HepG2 (cell line): ENCODE measurements around the gene SOST. TPM values are rescaled to one million over a fixed set of nuclear protein-coding genes. Genes with fewer than 3 reads are reported as not detected.

Experiments
- ATRX ChIP-seq: sonication (generic); formaldehyde crosslinking; IDR thresholded peaks from 2 replicates; pipeline ENCODE4 v1.4.0; 2020; ENCODE audit warnings: missing genetic modification reagents, borderline replicate concordance
- FOSL1 ChIP-seq: sonication (generic); formaldehyde crosslinking; IDR thresholded peaks from 2 replicates; pipeline ENCODE4 v1.9.0; 2021; ENCODE audit warnings: missing genetic modification reagents, borderline replicate concordance
- HNF4G ChIP-seq, 2 experiments: sonication (generic) in 1 of 2; formaldehyde crosslinking in 1 of 2; IDR thresholded peaks; 2 replicates each; pipeline versions ENCODE4 v1.4.0 to v1.6.1; 2011 to 2020; ENCODE audit warnings: borderline replicate concordance in 2 of 2, low read depth in 2 of 2, mild to moderate bottlenecking in 2 of 2, low read length in 1 of 2, missing genetic modification reagents in 1 of 2, moderate library complexity in 1 of 2
- HOXA5 ChIP-seq: sonication (generic); formaldehyde crosslinking; IDR thresholded peaks from 2 replicates; pipeline ENCODE4 v1.4.0; 2020; ENCODE audit warnings: missing genetic modification reagents
- IRX3 ChIP-seq: sonication (generic); formaldehyde crosslinking; IDR thresholded peaks from 2 replicates; pipeline ENCODE4 v1.8.1; 2023; ENCODE audit warnings: mild to moderate bottlenecking, low read depth, missing genetic modification reagents, borderline replicate concordance
- KAT7 ChIP-seq: IDR thresholded peaks from 2 replicates; pipeline ENCODE4 v1.6.1; 2018; ENCODE audit warnings: borderline replicate concordance, missing compliant biosample characterization
- KLF11 ChIP-seq: IDR thresholded peaks from 2 replicates; pipeline ENCODE4 v1.6.1; 2016; ENCODE audit warnings: missing compliant biosample characterization
- MTF1 ChIP-seq: sonication (generic); formaldehyde crosslinking; IDR thresholded peaks from 2 replicates; pipeline ENCODE4 v1.5.0; 2020; ENCODE audit warnings: missing genetic modification reagents
- NR3C1 ChIP-seq: sonication (generic); formaldehyde crosslinking; IDR thresholded peaks from 2 replicates; pipeline ENCODE4 v1.4.0; 2020; ENCODE audit warnings: missing genetic modification reagents
- POGZ ChIP-seq: sonication (generic); formaldehyde crosslinking; IDR thresholded peaks from 2 replicates; pipeline ENCODE4 v1.4.0; 2020; ENCODE audit warnings: mild to moderate bottlenecking, missing genetic modification reagents
- SMARCC2 ChIP-seq: fragments of 450-650 bp; IDR thresholded peaks from 2 replicates; pipeline ENCODE4 v1.6.1; 2017; ENCODE audit warnings: antibody characterized with exemption, mild to moderate bottlenecking
- TBP ChIP-seq: sonication (generic); formaldehyde crosslinking; IDR thresholded peaks from 2 replicates; pipeline ENCODE4 v1.5.0; 2020; ENCODE audit warnings: missing genetic modification reagents
- ZMAT5 ChIP-seq: sonication (generic); formaldehyde crosslinking; IDR thresholded peaks from 2 replicates; pipeline ENCODE4 v1.5.0; 2020; ENCODE audit warnings: mild to moderate bottlenecking, low read depth, missing genetic modification reagents, borderline replicate concordance
- ZNF484 ChIP-seq: sonication (generic); formaldehyde crosslinking; IDR thresholded peaks from 2 replicates; pipeline ENCODE4 v1.5.1; 2020; ENCODE audit warnings: mild to moderate bottlenecking, low read depth, missing genetic modification reagents, borderline replicate concordance
- ZNF749 ChIP-seq: sonication (generic); formaldehyde crosslinking; IDR thresholded peaks from 2 replicates; pipeline ENCODE4 v1.8.0; 2022; ENCODE audit warnings: mild to moderate bottlenecking, missing genetic modification reagents, moderate library complexity, borderline replicate concordance
- ZNF781 ChIP-seq: sonication (generic); formaldehyde crosslinking; IDR thresholded peaks from 2 replicates; pipeline ENCODE4 v1.5.1; 2020; ENCODE audit warnings: borderline replicate concordance, mild to moderate bottlenecking, missing genetic modification reagents; ENCODE audit errors: not compliant biosample characterization
- ZNF878 ChIP-seq: sonication (generic); formaldehyde crosslinking; IDR thresholded peaks from 2 replicates; pipeline ENCODE4 v1.8.1; 2023; ENCODE audit warnings: mild to moderate bottlenecking, missing genetic modification reagents, moderate library complexity
- polyA plus RNA-seq, 8 experiments: library from polyadenylated mRNA; depleted of rRNA in 3 of 8; stranded (reverse) in 7 of 8; unstranded in 1 of 8; fragments of >200 nt; fragmentation: Illumina TruSeq in 4 of 8; extraction: Trizol in 4 of 8; gene quantifications; 2 replicates each; pipeline versions ENCODE4 v1.2.1 to v1.2.3, GENCODE V29; 2011 to 2016; ENCODE audit warnings: low read depth in 4 of 8, missing spikeins in 1 of 8, mixed read lengths in 1 of 8; ENCODE audit not compliant: insufficient read depth in 1 of 8
- total RNA-seq, 5 experiments: library from RNA; depleted of rRNA; stranded (reverse); fragments of >200 nt; fragmentation: Illumina TruSeq; extraction: Trizol; gene quantifications; 2 replicates each; pipeline ENCODE4 v1.2.3, GENCODE V29; 2016; ENCODE audit warnings: low read depth in 1 of 5
- TF ChIP-seq, protein P1 (sequence below): sonication (generic); formaldehyde crosslinking; IDR thresholded peaks from 2 replicates; pipeline ENCODE4 v1.5.0; 2020; ENCODE audit warnings: missing genetic modification reagents
- TF ChIP-seq, protein P2 (sequence below): sonication (generic); formaldehyde crosslinking; IDR thresholded peaks from 2 replicates; pipeline ENCODE4 v1.5.0; 2020; ENCODE audit warnings: mild to moderate bottlenecking, missing genetic modification reagents, borderline replicate concordance

The SOST gene
- total and polyA plus RNA-seq, 2 of the 13 experiments (the other 11 are each of a cell fraction or from before 2014, with no cell fraction given): not detected

DNA sequence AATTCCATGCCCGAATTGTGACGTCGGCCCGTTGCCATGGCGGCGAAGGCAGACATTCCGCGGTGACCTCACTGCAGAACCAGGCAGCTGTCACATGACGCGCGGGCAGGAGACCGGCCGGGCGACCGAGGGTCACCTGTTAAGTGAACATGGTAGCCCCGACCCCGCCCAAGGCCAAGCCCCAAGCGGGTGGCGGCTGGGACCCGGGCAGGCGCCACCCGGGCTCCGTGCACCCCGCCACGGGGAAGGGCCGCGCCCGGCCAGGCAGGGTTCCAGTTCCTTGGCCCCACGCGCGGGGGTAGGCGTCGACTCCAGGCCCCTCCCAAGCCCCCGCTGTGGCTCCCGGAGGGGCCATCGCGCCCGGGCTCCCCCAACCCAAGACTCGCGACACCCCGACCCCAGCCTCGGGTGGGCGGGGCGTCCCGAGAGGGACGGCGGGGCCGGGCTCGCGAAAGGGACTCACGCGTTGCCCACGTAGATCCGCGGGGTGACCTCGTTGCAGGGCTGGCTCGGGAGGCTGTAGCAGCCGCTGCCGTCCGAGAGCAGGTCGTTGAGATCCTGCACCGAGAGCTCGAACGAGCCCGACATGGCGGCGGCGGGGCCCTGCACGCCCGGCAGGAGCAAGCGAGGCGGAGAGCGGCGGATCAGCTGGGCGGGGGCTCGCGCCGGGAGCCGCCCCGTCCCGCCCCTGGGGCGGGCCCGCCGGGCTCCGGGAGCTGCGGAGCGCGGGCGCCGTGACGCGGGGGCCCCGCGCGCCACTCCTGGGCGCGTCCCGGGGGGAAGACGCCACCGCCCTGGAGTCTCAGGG lies 19.9 kb upstream of the SOST start, which contains the start of gene DUSP3 (continued):
- TF ChIP-seq MTF1 (CRISPR knock-in tag) (no peak), ZNF484 (0 out of 2 replicates have a peak, but pooled peaks have one; percentile 77), ZNF781 (no peak), ZNF878 (CRISPR knock-in tag) (no peak), KAT7 (CRISPR knock-in tag) (peak; percentile 67), SMARCC2 (no peak), HOXA5 (CRISPR knock-in tag) (peak; percentile 87), KLF11 (CRISPR knock-in tag) (no peak), ATRX (no peak), TBP (CRISPR knock-in tag) (0 out of 2 replicates have a peak, but pooled peaks have one; percentile 22), IRX3 (CRISPR knock-in tag) (0 out of 2 replicates have a peak, but pooled peaks have one; percentile 21), FOSL1 (CRISPR knock-in tag) (peak; percentile 39; the same call in 1 of the 2 replicates), ZMAT5 (CRISPR knock-in tag) (no peak; the same call in 1 of the 2 replicates), POGZ (no peak; the same call in 1 of the 2 replicates), HNF4G (IDR thresholded peaks at IDR 0.05; ENCODE audit: borderline replicate concordance, low read depth, low read length) (peak; percentile 26; the same call in 1 of the 2 replicates), HNF4G (CRISPR knock-in tag; IDR thresholded peaks at IDR 0.05; ENCODE audit: borderline replicate concordance, low read depth) (peak; percentile 68; the same call in 1 of the 2 replicates), NR3C1 (CRISPR knock-in tag) (no peak), ZNF749 (peak; percentile 83; the same call in 1 of the 2 replicates)
- TF ChIP-seq, protein P1, sequence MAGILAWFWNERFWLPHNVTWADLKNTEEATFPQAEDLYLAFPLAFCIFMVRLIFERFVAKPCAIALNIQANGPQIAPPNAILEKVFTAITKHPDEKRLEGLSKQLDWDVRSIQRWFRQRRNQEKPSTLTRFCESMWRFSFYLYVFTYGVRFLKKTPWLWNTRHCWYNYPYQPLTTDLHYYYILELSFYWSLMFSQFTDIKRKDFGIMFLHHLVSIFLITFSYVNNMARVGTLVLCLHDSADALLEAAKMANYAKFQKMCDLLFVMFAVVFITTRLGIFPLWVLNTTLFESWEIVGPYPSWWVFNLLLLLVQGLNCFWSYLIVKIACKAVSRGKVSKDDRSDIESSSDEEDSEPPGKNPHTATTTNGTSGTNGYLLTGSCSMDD (CRISPR knock-in tag): no peak
- TF ChIP-seq, protein P2, sequence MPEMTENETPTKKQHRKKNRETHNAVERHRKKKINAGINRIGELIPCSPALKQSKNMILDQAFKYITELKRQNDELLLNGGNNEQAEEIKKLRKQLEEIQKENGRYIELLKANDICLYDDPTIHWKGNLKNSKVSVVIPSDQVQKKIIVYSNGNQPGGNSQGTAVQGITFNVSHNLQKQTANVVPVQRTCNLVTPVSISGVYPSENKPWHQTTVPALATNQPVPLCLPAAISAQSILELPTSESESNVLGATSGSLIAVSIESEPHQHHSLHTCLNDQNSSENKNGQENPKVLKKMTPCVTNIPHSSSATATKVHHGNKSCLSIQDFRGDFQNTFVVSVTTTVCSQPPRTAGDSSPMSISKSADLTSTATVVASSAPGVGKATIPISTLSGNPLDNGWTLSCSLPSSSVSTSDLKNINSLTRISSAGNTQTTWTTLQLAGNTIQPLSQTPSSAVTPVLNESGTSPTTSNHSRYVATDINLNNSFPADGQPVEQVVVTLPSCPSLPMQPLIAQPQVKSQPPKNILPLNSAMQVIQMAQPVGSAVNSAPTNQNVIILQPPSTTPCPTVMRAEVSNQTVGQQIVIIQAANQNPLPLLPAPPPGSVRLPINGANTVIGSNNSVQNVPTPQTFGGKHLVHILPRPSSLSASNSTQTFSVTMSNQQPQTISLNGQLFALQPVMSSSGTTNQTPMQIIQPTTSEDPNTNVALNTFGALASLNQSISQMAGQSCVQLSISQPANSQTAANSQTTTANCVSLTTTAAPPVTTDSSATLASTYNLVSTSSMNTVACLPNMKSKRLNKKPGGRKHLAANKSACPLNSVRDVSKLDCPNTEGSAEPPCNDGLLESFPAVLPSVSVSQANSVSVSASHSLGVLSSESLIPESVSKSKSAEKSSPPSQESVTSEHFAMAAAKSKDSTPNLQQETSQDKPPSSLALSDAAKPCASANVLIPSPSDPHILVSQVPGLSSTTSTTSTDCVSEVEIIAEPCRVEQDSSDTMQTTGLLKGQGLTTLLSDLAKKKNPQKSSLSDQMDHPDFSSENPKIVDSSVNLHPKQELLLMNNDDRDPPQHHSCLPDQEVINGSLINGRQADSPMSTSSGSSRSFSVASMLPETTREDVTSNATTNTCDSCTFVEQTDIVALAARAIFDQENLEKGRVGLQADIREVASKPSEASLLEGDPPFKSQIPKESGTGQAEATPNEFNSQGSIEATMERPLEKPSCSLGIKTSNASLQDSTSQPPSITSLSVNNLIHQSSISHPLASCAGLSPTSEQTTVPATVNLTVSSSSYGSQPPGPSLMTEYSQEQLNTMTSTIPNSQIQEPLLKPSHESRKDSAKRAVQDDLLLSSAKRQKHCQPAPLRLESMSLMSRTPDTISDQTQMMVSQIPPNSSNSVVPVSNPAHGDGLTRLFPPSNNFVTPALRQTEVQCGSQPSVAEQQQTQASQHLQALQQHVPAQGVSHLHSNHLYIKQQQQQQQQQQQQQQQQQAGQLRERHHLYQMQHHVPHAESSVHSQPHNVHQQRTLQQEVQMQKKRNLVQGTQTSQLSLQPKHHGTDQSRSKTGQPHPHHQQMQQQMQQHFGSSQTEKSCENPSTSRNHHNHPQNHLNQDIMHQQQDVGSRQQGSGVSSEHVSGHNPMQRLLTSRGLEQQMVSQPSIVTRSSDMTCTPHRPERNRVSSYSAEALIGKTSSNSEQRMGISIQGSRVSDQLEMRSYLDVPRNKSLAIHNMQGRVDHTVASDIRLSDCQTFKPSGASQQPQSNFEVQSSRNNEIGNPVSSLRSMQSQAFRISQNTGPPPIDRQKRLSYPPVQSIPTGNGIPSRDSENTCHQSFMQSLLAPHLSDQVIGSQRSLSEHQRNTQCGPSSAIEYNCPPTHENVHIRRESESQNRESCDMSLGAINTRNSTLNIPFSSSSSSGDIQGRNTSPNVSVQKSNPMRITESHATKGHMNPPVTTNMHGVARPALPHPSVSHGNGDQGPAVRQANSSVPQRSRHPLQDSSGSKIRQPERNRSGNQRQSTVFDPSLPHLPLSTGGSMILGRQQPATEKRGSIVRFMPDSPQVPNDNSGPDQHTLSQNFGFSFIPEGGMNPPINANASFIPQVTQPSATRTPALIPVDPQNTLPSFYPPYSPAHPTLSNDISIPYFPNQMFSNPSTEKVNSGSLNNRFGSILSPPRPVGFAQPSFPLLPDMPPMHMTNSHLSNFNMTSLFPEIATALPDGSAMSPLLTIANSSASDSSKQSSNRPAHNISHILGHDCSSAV (CRISPR knock-in tag): no peak
